Cardiac fibroblast (primary cell): Measurements from ENCODE around the gene RSPO3.

ENCODE experiments used
- DNase-seq, 2 donors: peaks; one replicate each; pipeline versions ENCODE4 v3.0.0 to v3.0.0-alpha.2; 2010; ENCODE audit warnings: low read depth in 2 of 2
- H3K4me3 ChIP-seq, 2 donors: replicated peaks in 1 of 2; 1 replicate in 1 of 2; 2 replicates in 1 of 2; pipeline ENCODE4 v1.5.1; 2011; ENCODE audit warnings: low read depth in 2 of 2, low read length in 2 of 2, mild to moderate bottlenecking in 2 of 2, moderate library complexity in 1 of 2
- TF ChIP-seq, protein P1 (sequence below): IDR thresholded peaks from one replicate; pipeline ENCODE4 v1.5.1; 2011; ENCODE audit warnings: low read depth, mild to moderate bottlenecking, low read length, inconsistent platforms

RSPO3 gene, protein sequence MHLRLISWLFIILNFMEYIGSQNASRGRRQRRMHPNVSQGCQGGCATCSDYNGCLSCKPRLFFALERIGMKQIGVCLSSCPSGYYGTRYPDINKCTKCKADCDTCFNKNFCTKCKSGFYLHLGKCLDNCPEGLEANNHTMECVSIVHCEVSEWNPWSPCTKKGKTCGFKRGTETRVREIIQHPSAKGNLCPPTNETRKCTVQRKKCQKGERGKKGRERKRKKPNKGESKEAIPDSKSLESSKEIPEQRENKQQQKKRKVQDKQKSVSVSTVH

GRCh38 chr6:127118298-127119101 is at the start of gene RSPO3:
TSS of gene RSPO3 (plus strand) at chr6:127118671. CDS start at chr6:127119193, 522 bp downstream.
- peak within 1 kb of the TSS; percentile 47 to 53 for H3K4me3 ChIP-seq
- peak; percentile 29 to 52 for DNase-seq
- TF ChIP-seq, protein P1, sequence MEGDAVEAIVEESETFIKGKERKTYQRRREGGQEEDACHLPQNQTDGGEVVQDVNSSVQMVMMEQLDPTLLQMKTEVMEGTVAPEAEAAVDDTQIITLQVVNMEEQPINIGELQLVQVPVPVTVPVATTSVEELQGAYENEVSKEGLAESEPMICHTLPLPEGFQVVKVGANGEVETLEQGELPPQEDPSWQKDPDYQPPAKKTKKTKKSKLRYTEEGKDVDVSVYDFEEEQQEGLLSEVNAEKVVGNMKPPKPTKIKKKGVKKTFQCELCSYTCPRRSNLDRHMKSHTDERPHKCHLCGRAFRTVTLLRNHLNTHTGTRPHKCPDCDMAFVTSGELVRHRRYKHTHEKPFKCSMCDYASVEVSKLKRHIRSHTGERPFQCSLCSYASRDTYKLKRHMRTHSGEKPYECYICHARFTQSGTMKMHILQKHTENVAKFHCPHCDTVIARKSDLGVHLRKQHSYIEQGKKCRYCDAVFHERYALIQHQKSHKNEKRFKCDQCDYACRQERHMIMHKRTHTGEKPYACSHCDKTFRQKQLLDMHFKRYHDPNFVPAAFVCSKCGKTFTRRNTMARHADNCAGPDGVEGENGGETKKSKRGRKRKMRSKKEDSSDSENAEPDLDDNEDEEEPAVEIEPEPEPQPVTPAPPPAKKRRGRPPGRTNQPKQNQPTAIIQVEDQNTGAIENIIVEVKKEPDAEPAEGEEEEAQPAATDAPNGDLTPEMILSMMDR, result no peak

GRCh38 chr6:127069659-127070279 is 48.7 kb upstream of the RSPO3 start:
- H3K4me3 ChIP-seq, result no peak overlapping the region
- TF ChIP-seq, protein P1, result peak; percentile 57
- DNase-seq, result peak; percentile 48 to 70

- TF ChIP-seq, protein P1, result no peak
- H3K4me3 ChIP-seq, result no peak overlapping the region
- DNase-seq, result no peak
Observed at GRCh38 chr6:127073222-127073621, 45.2 kb upstream of the RSPO3 start.

- H3K4me3 ChIP-seq, result no peak overlapping the region
- TF ChIP-seq, protein P1, result no peak
- DNase-seq, result no peak
Observed at GRCh38 chr6:127076466-127076865, 42.0 kb upstream of the RSPO3 start.

- H3K4me3 ChIP-seq, result no peak overlapping the region
- TF ChIP-seq, protein P1, result no peak
- no peak for DNase-seq
Observed at GRCh38 chr6:127077886-127078285, 40.6 kb upstream of the RSPO3 start.

DNA sequence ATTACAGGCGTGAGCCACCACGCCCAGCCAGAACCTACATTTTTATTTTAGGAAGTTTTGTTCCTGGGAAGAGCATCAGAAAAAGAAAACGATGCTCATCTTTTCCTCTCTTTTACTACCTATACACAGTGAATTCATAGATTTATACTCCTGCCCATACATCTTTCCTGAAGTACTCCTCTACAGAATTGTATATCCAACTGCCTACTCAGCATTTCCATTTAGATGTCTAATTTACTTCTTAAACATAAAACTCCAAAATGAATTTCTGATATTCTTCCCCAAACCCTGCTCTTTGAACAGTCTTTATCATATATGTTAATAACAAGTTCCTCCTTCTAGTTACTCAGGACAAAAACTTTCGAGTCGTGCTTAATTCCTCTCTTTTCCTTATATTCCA is 39.8 kb upstream of the RSPO3 start:
- no peak for DNase-seq
- TF ChIP-seq, protein P1, result no peak
- H3K4me3 ChIP-seq, result no peak overlapping the region
